ENCODE results near the gene MEIOC.
A peak's percentile ranks its signal among the peaks of the same experiment; 100 is the strongest.

MEIOC gene

DNA sequence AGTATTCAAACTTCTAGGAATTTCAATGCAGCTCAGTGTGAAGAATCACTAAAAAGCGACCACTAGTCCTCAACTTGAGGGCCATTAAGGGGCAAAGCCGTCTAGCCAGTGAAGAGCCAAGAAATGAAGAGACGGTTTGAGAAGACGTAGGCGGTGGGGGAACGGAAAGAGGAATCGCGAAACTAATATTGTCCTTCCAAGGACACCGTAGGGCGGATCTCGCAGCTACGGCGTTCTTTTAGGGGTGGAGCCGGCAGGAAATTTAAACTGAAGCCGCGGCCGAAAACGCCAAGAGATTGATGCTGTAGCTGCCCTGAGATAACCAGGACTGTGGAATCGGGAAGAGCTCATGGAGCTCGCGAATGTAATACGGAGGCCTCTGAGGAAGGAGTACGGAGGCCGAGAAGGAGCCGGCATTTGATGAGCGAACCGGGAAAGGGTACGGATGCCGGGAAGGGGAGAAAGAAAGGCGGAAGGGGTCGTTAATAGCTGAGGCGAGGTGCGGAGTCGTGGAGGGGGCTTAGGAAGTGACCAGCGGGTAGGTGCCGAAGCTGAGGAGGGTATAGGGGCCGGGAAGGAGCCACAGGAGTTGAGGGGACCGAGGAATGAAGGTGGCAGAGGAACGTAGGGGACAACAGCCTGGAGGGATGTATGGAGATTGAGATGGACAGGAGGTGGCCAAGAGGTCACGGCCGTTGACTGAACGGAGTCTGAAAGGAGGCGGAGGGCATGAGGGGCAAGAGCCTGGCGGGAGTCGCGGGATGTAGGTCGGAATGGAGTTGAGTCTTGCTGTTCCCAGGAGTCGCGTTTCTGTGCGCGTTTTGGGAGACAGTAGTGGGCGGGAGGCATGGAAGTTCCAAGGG lies 52.4 kb downstream of the MEIOC start, which contains the start of gene DBF4B:
Gene DBF4B, plus strand, starts transcription at position 265 of the 863 bp plus-strand sequence. Its CDS starts 156 bp downstream, at position 421.
- DNase-seq: peak; percentile 82

- no peak for DNase-seq
Observed at GRCh38 chr17:44719444-44719843, 63.2 kb downstream of the MEIOC start.

GRCh38 chr17:44722254-44722653 lies 66.0 kb downstream of the MEIOC start:
- no peak for DNase-seq
